Mammary microvascular endothelial cell (primary cell): ENCODE measurements around the gene SPEF2. TPM values are rescaled to one million over a fixed set of nuclear protein-coding genes. Genes with fewer than 3 reads are reported as not detected.

Experiments used
- total RNA-seq: library from RNA; depleted of rRNA; stranded (reverse); fragments of >200 nt; gene quantifications from 2 replicates; pipeline ENCODE4 v1.2.3, GENCODE V29; 2015

Gene SPEF2, protein sequence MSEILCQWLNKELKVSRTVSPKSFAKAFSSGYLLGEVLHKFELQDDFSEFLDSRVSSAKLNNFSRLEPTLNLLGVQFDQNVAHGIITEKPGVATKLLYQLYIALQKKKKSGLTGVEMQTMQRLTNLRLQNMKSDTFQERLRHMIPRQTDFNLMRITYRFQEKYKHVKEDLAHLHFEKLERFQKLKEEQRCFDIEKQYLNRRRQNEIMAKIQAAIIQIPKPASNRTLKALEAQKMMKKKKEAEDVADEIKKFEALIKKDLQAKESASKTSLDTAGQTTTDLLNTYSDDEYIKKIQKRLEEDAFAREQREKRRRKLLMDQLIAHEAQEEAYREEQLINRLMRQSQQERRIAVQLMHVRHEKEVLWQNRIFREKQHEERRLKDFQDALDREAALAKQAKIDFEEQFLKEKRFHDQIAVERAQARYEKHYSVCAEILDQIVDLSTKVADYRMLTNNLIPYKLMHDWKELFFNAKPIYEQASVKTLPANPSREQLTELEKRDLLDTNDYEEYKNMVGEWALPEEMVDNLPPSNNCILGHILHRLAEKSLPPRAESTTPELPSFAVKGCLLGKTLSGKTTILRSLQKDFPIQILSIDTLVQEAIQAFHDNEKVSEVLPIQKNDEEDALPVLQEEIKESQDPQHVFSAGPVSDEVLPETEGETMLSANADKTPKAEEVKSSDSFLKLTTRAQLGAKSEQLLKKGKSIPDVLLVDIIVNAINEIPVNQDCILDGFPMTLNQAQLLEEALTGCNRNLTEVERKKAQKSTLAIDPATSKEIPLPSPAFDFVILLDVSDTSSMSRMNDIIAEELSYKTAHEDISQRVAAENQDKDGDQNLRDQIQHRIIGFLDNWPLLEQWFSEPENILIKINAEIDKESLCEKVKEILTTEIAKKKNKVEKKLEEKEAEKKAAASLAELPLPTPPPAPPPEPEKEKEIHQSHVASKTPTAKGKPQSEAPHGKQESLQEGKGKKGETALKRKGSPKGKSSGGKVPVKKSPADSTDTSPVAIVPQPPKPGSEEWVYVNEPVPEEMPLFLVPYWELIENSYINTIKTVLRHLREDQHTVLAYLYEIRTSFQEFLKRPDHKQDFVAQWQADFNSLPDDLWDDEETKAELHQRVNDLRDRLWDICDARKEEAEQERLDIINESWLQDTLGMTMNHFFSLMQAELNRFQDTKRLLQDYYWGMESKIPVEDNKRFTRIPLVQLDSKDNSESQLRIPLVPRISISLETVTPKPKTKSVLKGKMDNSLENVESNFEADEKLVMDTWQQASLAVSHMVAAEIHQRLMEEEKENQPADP (N-terminal part only)
- total RNA-seq: 0.34 and 0.60 TPM in 2 replicates

DNA sequence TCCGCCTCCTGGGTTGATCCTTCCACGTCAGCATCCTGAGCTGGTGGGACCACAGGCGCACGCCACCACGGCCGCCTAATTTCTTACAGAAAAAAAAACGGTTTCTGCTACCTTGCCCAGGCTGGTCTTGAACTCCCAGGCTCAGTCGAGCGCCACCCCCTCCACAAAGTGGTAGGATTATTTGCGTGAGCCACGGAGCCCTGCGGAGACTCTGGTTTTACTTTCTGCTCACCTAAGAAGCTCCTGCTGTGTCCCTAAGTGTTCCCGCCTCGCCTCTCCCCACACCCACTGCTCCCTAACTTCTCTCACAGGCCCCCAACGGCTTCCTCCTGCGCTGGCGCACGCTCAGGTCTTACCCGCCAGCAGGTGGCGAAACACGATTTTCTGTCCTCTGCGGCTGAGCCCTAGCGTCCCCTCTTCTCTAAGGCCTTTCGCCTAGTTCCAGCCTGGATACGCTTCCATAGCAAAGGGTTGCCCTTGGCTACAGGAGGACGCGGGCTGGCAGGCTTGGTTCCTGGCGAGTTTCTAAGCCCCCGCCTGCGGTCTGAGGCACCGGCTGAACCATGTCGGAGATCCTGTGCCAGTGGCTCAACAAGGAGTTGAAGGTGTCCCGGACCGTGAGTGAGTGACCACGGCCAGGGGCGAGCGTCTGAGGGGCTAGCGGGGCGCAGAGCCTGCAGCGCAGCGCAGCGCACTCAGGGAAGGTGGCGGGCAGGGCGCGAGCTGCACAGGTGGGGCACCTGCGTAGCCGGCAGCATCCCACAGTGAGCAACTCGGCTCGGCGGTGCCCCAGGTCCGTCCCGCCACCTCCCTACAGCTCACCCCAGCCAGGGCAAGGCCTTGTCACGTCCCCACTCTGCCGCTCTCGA, at the start of gene SPEF2:
Gene SPEF2, plus strand, starts transcription at position 429 of the 869 bp plus-strand sequence. Its CDS starts 135 bp downstream, at position 564.

DNA sequence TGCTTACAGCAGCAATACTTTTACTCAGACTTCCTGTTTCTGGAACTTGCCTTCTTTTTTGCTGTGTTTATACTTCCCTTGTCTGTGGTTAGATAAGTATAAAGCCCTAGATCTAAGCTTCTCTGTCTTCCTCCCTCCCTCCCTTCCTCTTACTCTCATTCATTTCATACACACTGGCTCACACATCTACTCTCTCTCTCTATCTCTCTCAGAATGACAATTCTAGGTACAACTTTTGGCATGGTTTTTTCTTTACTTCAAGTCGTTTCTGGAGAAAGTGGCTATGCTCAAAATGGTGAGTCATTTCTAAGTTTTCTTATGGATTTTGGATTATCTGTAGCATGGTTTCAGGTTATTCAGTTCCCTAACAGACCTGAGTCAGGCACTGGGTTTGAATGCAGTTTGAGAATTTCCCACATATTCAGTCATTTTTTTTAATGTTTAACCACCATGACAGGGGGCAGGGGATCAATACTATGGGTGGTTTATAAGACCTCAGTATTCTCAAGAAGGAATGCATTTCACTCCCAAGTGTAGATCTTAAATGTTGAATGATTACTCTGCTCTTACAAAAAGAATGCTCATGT, 239.2 kb downstream of the SPEF2 start, which contains the start of gene IL7R:
Gene IL7R, plus strand, starts transcription at position 127 of the 587 bp plus-strand sequence. Its CDS starts 87 bp downstream, at position 214.

Other genes starting within 250 kb of the SPEF2 start
- gene IL7R, start 239.0 kb downstream of the SPEF2 start, total RNA-seq: 1.8 and 3.8 TPM in 2 replicates